GM23248 (cell line): Measurements from ENCODE around the gene LUC7L. TPM values are rescaled to one million over a fixed set of nuclear protein-coding genes. Genes with fewer than 3 reads are reported as not detected.
"Not testable (repeated sequence)": the region's sequence is repeated elsewhere in the genome, so short reads cannot be mapped to it uniquely, and the experiment has no call there.

Experiments used
- DNase-seq: peaks from one replicate; pipeline ENCODE4 v3.0.0-alpha.2; 2015
- H2AFZ ChIP-seq: fragments of 200-600 bp; sonication (generic); 2 replicates; pipeline ENCODE4 v1.6.1; 2016; ENCODE audit warnings: antibody characterized with exemption
- H3F3A ChIP-seq: fragments of 200-600 bp; sonication (generic); 2 replicates; pipeline ENCODE4 v1.6.1; 2016; ENCODE audit warnings: mild to moderate bottlenecking, antibody characterized with exemption, mixed run types; ENCODE audit not compliant: insufficient read depth
- H3K27ac ChIP-seq: fragments of 200-600 bp; sonication (generic); 2 replicates; pipeline ENCODE4 v1.5.1; 2016; ENCODE audit warnings: mild to moderate bottlenecking
- H3K27me3 ChIP-seq: fragments of 200-600 bp; sonication (generic); replicated peaks from 2 replicates; pipeline ENCODE4 v1.6.1; 2016; ENCODE audit warnings: mild to moderate bottlenecking; ENCODE audit not compliant: insufficient read depth
- H3K36me3 ChIP-seq: fragments of 200-600 bp; sonication (generic); 2 replicates; pipeline ENCODE4 v1.6.1; 2016; ENCODE audit warnings: low read depth, mild to moderate bottlenecking
- H3K4me1 ChIP-seq: fragments of 200-600 bp; sonication (generic); 2 replicates; pipeline ENCODE4 v1.6.1; 2016; ENCODE audit warnings: mild to moderate bottlenecking; ENCODE audit not compliant: insufficient read depth
- H3K4me2 ChIP-seq: fragments of 200-600 bp; sonication (generic); one replicate; pipeline ENCODE4 v1.6.1; 2016; ENCODE audit warnings: mild to moderate bottlenecking; ENCODE audit not compliant: unreplicated experiment
- H3K4me3 ChIP-seq: fragments of 200-600 bp; sonication (generic); 2 replicates; pipeline ENCODE4 v1.5.1; 2016; ENCODE audit warnings: mild to moderate bottlenecking
- H3K79me2 ChIP-seq: fragments of 200-600 bp; sonication (generic); 2 replicates; pipeline ENCODE4 v1.6.1; 2016; ENCODE audit warnings: mild to moderate bottlenecking; ENCODE audit not compliant: insufficient read depth
- H3K9ac ChIP-seq: fragments of 200-600 bp; sonication (generic); 2 replicates; pipeline ENCODE4 v1.6.1; 2016; ENCODE audit warnings: mild to moderate bottlenecking
- H3K9me2 ChIP-seq: fragments of 200-600 bp; sonication (generic); 2 replicates; pipeline ENCODE4 v1.6.1; 2016; ENCODE audit warnings: mixed run types, mild to moderate bottlenecking, moderate library complexity; ENCODE audit not compliant: insufficient read depth
- H3K9me3 ChIP-seq: fragments of 200-600 bp; sonication (generic); one replicate; pipeline ENCODE4 v1.6.1; 2017; ENCODE audit warnings: low read depth
- H4K20me1 ChIP-seq: fragments of 200-600 bp; sonication (generic); 2 replicates; pipeline ENCODE4 v1.6.0; 2016; ENCODE audit not compliant: insufficient read depth
- EZH2 ChIP-seq: fragments of 200-600 bp; sonication (generic); IDR thresholded peaks from 2 replicates; pipeline ENCODE4 v1.6.1; 2018; ENCODE audit warnings: antibody characterized with exemption, mild to moderate bottlenecking; ENCODE audit not compliant: insufficient read depth, poor library complexity, severe bottlenecking
- EZH2phosphoT487 ChIP-seq: fragments of 200-600 bp; sonication (generic); IDR thresholded peaks from 2 replicates; pipeline ENCODE4 v1.6.1; 2018; ENCODE audit warnings: antibody characterized with exemption, moderate library complexity, mild to moderate bottlenecking, low read depth; ENCODE audit not compliant: insufficient read depth
- WGBS, 2 experiments: methylation state at CpG; one replicate each; pipeline ENCODE4 v1.1.6; 2015 to 2017; ENCODE audit warnings: low lambda C conversion rate in 2 of 2, low coverage in 1 of 2; ENCODE audit errors: missing lambda C conversion rate in 2 of 2; 5-methylcytosine and 5-hydroxymethylcytosine counted together
- in situ Hi-C: fragments of 300-500 bp; cut with MboI; formaldehyde crosslinking; loops from 2 replicates; pipeline ENCODE4 v1.15.0; 2020
- polyA plus RNA-seq: library from polyadenylated mRNA; unstranded; fragments of >200 nt; fragmentation: Nextera tagmentation; extraction: Ambion mirVana; gene quantifications from 2 replicates; pipeline ENCODE4 v1.2.1, GENCODE V29; 2016
- total RNA-seq: library from RNA; depleted of rRNA; stranded (reverse); fragments of >200 nt; shearing (Covaris generic); gene quantifications from 2 replicates; pipeline ENCODE4 v1.2.3, GENCODE V29; 2014

LUC7L gene
- total and polyA plus RNA-seq, 2 experiments from 2014 or later, result 37.3 to 49.6 TPM

GRCh38 chr16:239948-240277 lies 10.7 kb upstream of the LUC7L start:
- Histone ChIP-seq H3K27ac (peak overlapping the region; percentile 13), H3F3A (peaks cover 19% of the 10 kb centered on the region), H4K20me1 (no peaks in the 10 kb centered on the region), H3K36me3 (no peaks in the 10 kb centered on the region), H3K4me1 (peaks cover 4% of the 10 kb centered on the region; the same call in 1 of the 2 replicates), H2AFZ (no peak overlapping the region), H3K79me2 (peaks cover 81% of the 10 kb centered on the region), H3K9me2 (no peaks in the 10 kb centered on the region), H3K9me3 (no peaks in the 10 kb centered on the region), H3K27me3 (no peaks in the 10 kb centered on the region), H3K4me2 (no peak overlapping the region), H3K4me3 (no peak overlapping the region), H3K9ac (0 out of 2 replicates have a peak overlapping the region, but pooled peaks have one; percentile 4)
- peak; percentile 42 for DNase-seq
- WGBS, 2 experiments, result 33 to 34% methylated on average over 3 of the region's 3 CpGs
- no peak for TF ChIP-seq EZH2phosphoT487
- no peak for TF ChIP-seq EZH2
- in situ Hi-C loops, result no loop called here

- Histone ChIP-seq H3K9ac (peak within 1 kb of the TSS; percentile 96), H3K4me2 (peak within 1 kb of the TSS; percentile 95), H3K27ac (peak within 1 kb of the TSS; percentile 99), H3K4me1 (peaks cover 1% of the 10 kb centered on the region; the same call in 1 of the 2 replicates), H4K20me1 (no peaks in the 10 kb centered on the region), H3K27me3 (no peaks in the 10 kb centered on the region), H3K9me2 (no peaks in the 10 kb centered on the region), H3F3A (peaks cover 12% of the 10 kb centered on the region), H3K79me2 (peaks cover 33% of the 10 kb centered on the region), H3K4me3 (peak within 1 kb of the TSS; percentile 95), H3K36me3 (no peaks in the 10 kb centered on the region), H2AFZ (peak within 1 kb of the TSS; percentile 84), H3K9me3 (no peaks in the 10 kb centered on the region)
- in situ Hi-C loops, result no loop called here
- peak; percentile 99 for DNase-seq
- 1% methylated on average over 40 to 60 of the region's 85 CpGs for WGBS, 2 experiments
- TF ChIP-seq EZH2phosphoT487 (no peak), EZH2 (no peak)
Measured at GRCh38 chr16:234468-235305, 5.4 kb upstream of the LUC7L start, which contains the start of gene FAM234A. Gene FAM234A, plus strand, starts transcription at chr16:234821. Its CDS starts 19,593 bp downstream, at chr16:254414.

GRCh38 chr16:230949-231348 lies 1.7 kb upstream of the LUC7L start:
- H3K36me3 ChIP-seq, result peaks cover 9% of the 10 kb centered on the region; the same call in 1 of the 2 replicates
- H3K9ac ChIP-seq, result no peak overlapping the region
- WGBS, 2 experiments, result 86 to 87% methylated on average over 22 of the region's 22 CpGs
- no peak overlapping the region for H3K27ac ChIP-seq
- H3K79me2 ChIP-seq, result peaks cover 34% of the 10 kb centered on the region
- H4K20me1 ChIP-seq, result peaks cover 18% of the 10 kb centered on the region; the same call in 1 of the 2 replicates
- no peaks in the 10 kb centered on the region for H3K27me3 ChIP-seq
- H2AFZ ChIP-seq, result no peak overlapping the region
- no peak for DNase-seq
- H3K4me2 ChIP-seq, result no peak overlapping the region
- H3K9me3 ChIP-seq, result no peaks in the 10 kb centered on the region
- in situ Hi-C loops, result no loop called here
- H3K4me3 ChIP-seq, result no peak overlapping the region
- TF ChIP-seq EZH2 (no peak), EZH2phosphoT487 (no peak)
- H3K9me2 ChIP-seq, result no peaks in the 10 kb centered on the region
- H3K4me1 ChIP-seq, result peaks cover 10% of the 10 kb centered on the region
- H3F3A ChIP-seq, result peaks cover 9% of the 10 kb centered on the region; the same call in 1 of the 2 replicates

GRCh38 chr16:230351-230750 lies 1.1 kb upstream of the LUC7L start:
- H3F3A ChIP-seq, H3K4me2 ChIP-seq, H3K9me2 ChIP-seq, in situ Hi-C loops, H3K27ac ChIP-seq, H3K9me3 ChIP-seq, H3K4me3 ChIP-seq, H3K9ac ChIP-seq, H3K4me1 ChIP-seq, DNase-seq, H2AFZ ChIP-seq, H3K27me3 ChIP-seq: not testable (repeated sequence)
- H3K79me2 ChIP-seq, result peaks cover 39% of the 10 kb centered on the region
- WGBS, 2 experiments, result 86 to 89% methylated on average over 18 of the region's 18 CpGs
- peaks cover 11% of the 10 kb centered on the region; the same call in 1 of the 2 replicates for H3K36me3 ChIP-seq
- peaks cover 18% of the 10 kb centered on the region; the same call in 1 of the 2 replicates for H4K20me1 ChIP-seq
